ENCODE data around the gene ASB5. TPM values are rescaled to one million over a fixed set of nuclear protein-coding genes. Genes with fewer than 3 reads are reported as not detected.
"Not testable (repeated sequence)": the region's sequence is repeated elsewhere in the genome, so short reads cannot be mapped to it uniquely, and the experiment has no call there.

ASB5 gene
- total and polyA plus RNA-seq, 12 donors, result 0.17 to 0.27 (median 0.20) TPM; not detected in 9

DNA sequence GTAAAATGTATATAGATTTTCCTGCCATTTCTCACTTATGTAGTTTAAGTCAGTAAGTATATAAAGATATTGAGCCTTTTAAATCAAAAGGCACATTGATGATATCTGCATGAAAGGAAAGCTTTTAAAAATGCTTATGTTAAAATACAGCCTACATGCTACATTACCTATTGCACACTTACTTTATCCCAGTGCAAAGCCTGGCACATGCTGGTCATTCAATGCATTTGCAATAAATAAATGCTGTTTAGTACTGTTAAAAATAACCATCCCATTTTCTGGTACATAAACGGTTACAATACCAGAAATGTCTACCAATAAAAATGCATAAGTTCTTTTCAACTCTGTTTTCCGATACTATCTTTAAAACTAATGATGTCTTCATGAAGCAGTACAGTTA is 51.5 kb downstream of the ASB5 start:
- no peaks in the 10 kb centered on the region for H3K4me1 ChIP-seq (replicated peaks in 1 of 2)
- H3K27me3 ChIP-seq, result no peaks in the 10 kb centered on the region
- H3K4me3 ChIP-seq, result no peak overlapping the region
- no peak overlapping the region for H3K27ac ChIP-seq
- TF ChIP-seq POLR2A (IDR thresholded peaks at IDR 0.05), result no peak
- TF ChIP-seq, protein P1, sequence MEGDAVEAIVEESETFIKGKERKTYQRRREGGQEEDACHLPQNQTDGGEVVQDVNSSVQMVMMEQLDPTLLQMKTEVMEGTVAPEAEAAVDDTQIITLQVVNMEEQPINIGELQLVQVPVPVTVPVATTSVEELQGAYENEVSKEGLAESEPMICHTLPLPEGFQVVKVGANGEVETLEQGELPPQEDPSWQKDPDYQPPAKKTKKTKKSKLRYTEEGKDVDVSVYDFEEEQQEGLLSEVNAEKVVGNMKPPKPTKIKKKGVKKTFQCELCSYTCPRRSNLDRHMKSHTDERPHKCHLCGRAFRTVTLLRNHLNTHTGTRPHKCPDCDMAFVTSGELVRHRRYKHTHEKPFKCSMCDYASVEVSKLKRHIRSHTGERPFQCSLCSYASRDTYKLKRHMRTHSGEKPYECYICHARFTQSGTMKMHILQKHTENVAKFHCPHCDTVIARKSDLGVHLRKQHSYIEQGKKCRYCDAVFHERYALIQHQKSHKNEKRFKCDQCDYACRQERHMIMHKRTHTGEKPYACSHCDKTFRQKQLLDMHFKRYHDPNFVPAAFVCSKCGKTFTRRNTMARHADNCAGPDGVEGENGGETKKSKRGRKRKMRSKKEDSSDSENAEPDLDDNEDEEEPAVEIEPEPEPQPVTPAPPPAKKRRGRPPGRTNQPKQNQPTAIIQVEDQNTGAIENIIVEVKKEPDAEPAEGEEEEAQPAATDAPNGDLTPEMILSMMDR (IDR thresholded peaks at IDR 0.05), result no peak
- intact Hi-C loops (cut with DNase I), result no loop called here
- H3K36me3 ChIP-seq (replicated peaks in 1 of 2), result no peaks in the 10 kb centered on the region
- WGBS, 4 donors, result 68 to 74% (median 73%) methylated on average over 2 of the region's 2 CpGs
- H3K9me3 ChIP-seq (replicated peaks in 1 of 3), result no peaks in the 10 kb centered on the region
- no peak for DNase-seq

DNA sequence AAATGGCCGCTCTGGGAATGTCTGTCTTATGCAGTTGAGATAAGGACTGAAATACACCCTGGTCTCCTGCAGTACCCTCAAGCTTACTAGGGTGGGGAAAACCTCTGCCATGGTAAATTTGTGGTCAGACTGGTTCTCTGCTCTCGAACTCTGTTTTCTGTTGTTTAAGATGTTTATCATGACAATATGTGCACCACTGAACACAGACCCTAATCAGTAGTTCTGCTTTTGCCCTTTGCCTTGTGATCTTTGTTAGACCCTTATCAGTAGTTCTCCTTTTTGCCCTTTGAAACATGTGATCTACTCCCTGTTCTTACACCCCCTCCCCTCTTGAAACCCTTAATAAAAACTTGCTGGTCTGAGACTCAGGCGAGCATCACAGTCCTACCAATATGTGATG is 56.7 kb downstream of the ASB5 start:
- DNase-seq; H3K27ac ChIP-seq; H3K9me3 ChIP-seq (replicated peaks in 1 of 3); H3K4me3 ChIP-seq; H3K4me1 ChIP-seq (replicated peaks in 1 of 2); intact Hi-C loops (cut with DNase I); H3K36me3 ChIP-seq (replicated peaks in 1 of 2); H3K27me3 ChIP-seq: not testable (repeated sequence)
- 76 to 84% (median 80%) methylated on average over 3 of the region's 3 CpGs for WGBS, 4 donors

DNA sequence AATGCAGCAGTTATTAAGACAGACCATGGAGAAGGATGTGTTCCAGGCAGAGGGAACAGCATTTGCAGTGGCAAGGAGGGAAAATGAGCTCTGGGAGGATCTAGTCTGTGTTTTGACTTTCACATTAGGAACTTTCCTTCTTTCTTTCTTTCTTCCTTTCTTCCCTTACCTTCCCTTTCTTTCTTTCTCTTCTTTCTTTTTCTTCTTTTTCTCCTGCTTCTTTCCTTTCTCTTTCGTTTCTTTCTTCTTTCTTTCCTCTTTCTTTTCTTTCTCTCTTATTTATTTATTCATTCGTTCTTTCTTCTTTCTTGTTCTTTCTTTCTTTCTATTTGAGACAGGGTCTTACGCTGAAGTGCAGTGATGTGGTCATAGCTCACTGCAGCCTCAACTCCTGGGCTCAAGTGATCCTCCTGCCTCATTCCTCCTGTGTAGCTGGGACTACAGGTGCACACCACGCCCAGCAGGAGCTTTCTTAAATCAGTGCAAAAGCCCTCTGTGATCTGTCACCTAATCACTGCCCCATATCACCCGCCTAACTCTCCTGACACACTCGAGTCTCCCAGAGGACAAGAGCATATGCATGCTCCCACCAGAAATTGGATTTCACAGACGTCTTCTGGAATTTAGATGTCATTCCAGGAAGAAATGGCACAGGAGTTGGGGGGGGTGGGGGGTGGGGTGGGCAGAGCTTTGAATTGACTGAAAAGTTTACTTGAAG is 58.3 kb downstream of the ASB5 start:
- H3K36me3 ChIP-seq (replicated peaks in 1 of 2), result no peaks in the 10 kb centered on the region
- H3K4me1 ChIP-seq (replicated peaks in 1 of 2), result no peaks in the 10 kb centered on the region
- H3K9me3 ChIP-seq (replicated peaks in 1 of 3), result no peaks in the 10 kb centered on the region
- H3K27ac ChIP-seq, result no peak overlapping the region
- no peaks in the 10 kb centered on the region for H3K27me3 ChIP-seq
- TF ChIP-seq, protein P1 (IDR thresholded peaks at IDR 0.05), result no peak
- no peak for TF ChIP-seq POLR2A (IDR thresholded peaks at IDR 0.05)
- H3K4me3 ChIP-seq, result no peak overlapping the region
- 68 to 79% (median 71%) methylated on average over 7 of the region's 7 CpGs for WGBS, 4 donors
- no peak for DNase-seq
- intact Hi-C loops (cut with DNase I), result no loop called here

DNA sequence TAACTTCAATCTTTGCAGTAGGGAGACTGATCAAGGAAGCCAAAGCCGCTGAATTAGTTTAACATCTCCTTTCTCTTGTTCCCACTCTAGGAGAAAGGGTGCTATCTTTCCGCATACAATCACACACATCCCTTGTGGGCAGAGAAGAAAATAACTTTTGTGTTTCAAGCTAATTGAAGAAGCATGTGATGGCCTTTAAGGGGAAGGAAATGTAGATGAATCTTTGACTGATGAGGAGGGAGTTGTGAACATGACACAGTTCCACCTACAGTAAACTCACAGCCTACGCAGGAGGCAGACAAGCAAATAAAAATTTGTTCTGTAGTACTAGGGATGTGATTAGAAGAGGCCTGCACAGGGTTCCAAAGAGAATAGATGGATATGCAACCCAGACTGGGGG is 58.9 kb downstream of the ASB5 start:
- H3K9me3 ChIP-seq (replicated peaks in 1 of 3), result no peaks in the 10 kb centered on the region
- H3K27ac ChIP-seq, result no peak overlapping the region
- no peak for TF ChIP-seq POLR2A (IDR thresholded peaks at IDR 0.05)
- TF ChIP-seq, protein P1 (IDR thresholded peaks at IDR 0.05), result no peak
- no peaks in the 10 kb centered on the region for H3K36me3 ChIP-seq (replicated peaks in 1 of 2)
- H3K27me3 ChIP-seq, result no peaks in the 10 kb centered on the region
- H3K4me1 ChIP-seq (replicated peaks in 1 of 2), result no peaks in the 10 kb centered on the region
- intact Hi-C loops (cut with DNase I), result no loop called here
- no peak overlapping the region for H3K4me3 ChIP-seq
- DNase-seq, result no peak
- WGBS, 4 donors, result 80 to 92% (median 86%) methylated on average over 3 of the region's 3 CpGs

DNA sequence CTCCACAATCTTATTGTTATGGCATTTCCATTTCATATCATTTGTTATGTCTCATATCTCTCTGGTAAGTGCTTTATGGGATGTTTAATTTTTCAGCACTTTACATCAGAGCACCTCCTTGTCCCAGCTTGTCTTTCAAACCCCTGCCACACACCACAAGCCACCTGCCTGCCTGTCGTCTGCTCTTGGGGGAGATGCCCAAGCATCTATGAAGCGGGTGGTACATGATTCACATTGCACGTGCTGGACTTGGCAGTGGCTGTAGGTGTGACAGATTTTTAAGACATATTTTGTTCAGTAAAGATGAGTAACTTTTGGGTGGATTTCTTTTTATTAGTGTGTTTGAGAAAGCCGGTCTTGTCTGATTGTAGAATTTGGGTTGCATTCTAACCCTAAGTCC is 59.5 kb downstream of the ASB5 start:
- no peak for TF ChIP-seq POLR2A (IDR thresholded peaks at IDR 0.05)
- TF ChIP-seq, protein P1 (IDR thresholded peaks at IDR 0.05), result no peak
- Histone ChIP-seq H3K36me3 (replicated peaks in 1 of 2) (no peaks in the 10 kb centered on the region), H3K4me1 (replicated peaks in 1 of 2) (no peaks in the 10 kb centered on the region), H3K27ac (no peak overlapping the region), H3K27me3 (no peaks in the 10 kb centered on the region), H3K4me3 (no peak overlapping the region), H3K9me3 (replicated peaks in 1 of 3) (no peaks in the 10 kb centered on the region)
- no peak for DNase-seq
- intact Hi-C loops (cut with DNase I), result no loop called here
- WGBS, 4 donors, result 72 to 90% (median 83%) methylated on average over 4 of the region's 4 CpGs

Data from adrenal gland (tissue), 12 donors.